Measurements from ENCODE around the gene LRRFIP1. TPM values are rescaled to one million over a fixed set of nuclear protein-coding genes. Genes with fewer than 3 reads are reported as not detected.

The LRRFIP1 gene
- total RNA-seq, 1 donor from 2014 or later, result 84.8 TPM

- ATAC-seq (no peak), DNase-seq (ENCODE audit: low spot score) (no peak)
- intact Hi-C loops (cut with DNase I), result no loop called here
Observed at GRCh38 chr2:237708491-237708890, 81.1 kb downstream of the LRRFIP1 start.

GRCh38 chr2:237708961-237709360 is 81.6 kb downstream of the LRRFIP1 start:
- DNase-seq (ENCODE audit: low spot score), result no peak
- ATAC-seq, result no peak

GRCh38 chr2:237711458-237712150 is 84.2 kb downstream of the LRRFIP1 start:
- DNase-seq (ENCODE audit: low spot score), result no peak
- no peak for ATAC-seq
- intact Hi-C loops (cut with DNase I), result no loop called here

More at GRCh38 chr2:237708961-237709360, 81.6 kb downstream of the LRRFIP1 start:
- intact Hi-C loops (cut with DNase I), result no loop called here

GRCh38 chr2:237712477-237713377 is 85.3 kb downstream of the LRRFIP1 start:
- ATAC-seq, result no peak
- intact Hi-C loops (cut with DNase I), result no loop called here
- DNase-seq (ENCODE audit: low spot score), result no peak

- DNase-seq (ENCODE audit: low spot score) (no peak), ATAC-seq (peak; percentile 86)
- intact Hi-C loops (cut with DNase I), result no loop called here
Observed at GRCh38 chr2:237714690-237715458, 87.5 kb downstream of the LRRFIP1 start.

- intact Hi-C loops (cut with DNase I), result no loop called here
- DNase-seq (ENCODE audit: low spot score) (no peak), ATAC-seq (peak; percentile 48)
Observed at GRCh38 chr2:237715459-237715947, 88.1 kb downstream of the LRRFIP1 start.

GRCh38 chr2:237716011-237716410 is 88.6 kb downstream of the LRRFIP1 start:
- DNase-seq (ENCODE audit: low spot score) (no peak), ATAC-seq (no peak)
- intact Hi-C loops (cut with DNase I), result no loop called here

- intact Hi-C loops (cut with DNase I), result no loop called here
- DNase-seq (ENCODE audit: low spot score) (no peak), ATAC-seq (no peak)
Observed at GRCh38 chr2:237717366-237718276, 90.2 kb downstream of the LRRFIP1 start.

GRCh38 chr2:237718277-237718634 is 90.9 kb downstream of the LRRFIP1 start:
- intact Hi-C loops (cut with DNase I), result no loop called here
- DNase-seq (ENCODE audit: low spot score) (no peak), ATAC-seq (no peak)

GRCh38 chr2:237720444-237720843 is 93.1 kb downstream of the LRRFIP1 start:
- no peak for DNase-seq (ENCODE audit: low spot score)
- no peak for ATAC-seq
- intact Hi-C loops (cut with DNase I), result no loop called here

GRCh38 chr2:237720957-237721356 is 93.6 kb downstream of the LRRFIP1 start:
- no peak for DNase-seq (ENCODE audit: low spot score)
- no peak for ATAC-seq
- intact Hi-C loops (cut with DNase I), result no loop called here

- intact Hi-C loops (cut with DNase I), result no loop called here
- ATAC-seq (no peak), DNase-seq (ENCODE audit: low spot score) (no peak)
Observed at GRCh38 chr2:237721458-237721857, 94.1 kb downstream of the LRRFIP1 start.

GRCh38 chr2:237722616-237723015 is 95.2 kb downstream of the LRRFIP1 start:
- ATAC-seq (no peak), DNase-seq (ENCODE audit: low spot score) (no peak)
- intact Hi-C loops (cut with DNase I), result no loop called here

GRCh38 chr2:237723023-237723422 is 95.6 kb downstream of the LRRFIP1 start:
- intact Hi-C loops (cut with DNase I), result no loop called here
- DNase-seq (ENCODE audit: low spot score) (no peak), ATAC-seq (no peak)

GRCh38 chr2:237723602-237724001 is 96.2 kb downstream of the LRRFIP1 start:
- ATAC-seq (peak; percentile 46), DNase-seq (ENCODE audit: low spot score) (no peak)
- intact Hi-C loops (cut with DNase I), result no loop called here

GRCh38 chr2:237724811-237725478 is 97.6 kb downstream of the LRRFIP1 start:
- no peak for DNase-seq (ENCODE audit: low spot score)
- ATAC-seq, result no peak
- intact Hi-C loops (cut with DNase I), result no loop called here

GRCh38 chr2:237725661-237726060 is 98.3 kb downstream of the LRRFIP1 start:
- DNase-seq (ENCODE audit: low spot score), result no peak
- ATAC-seq, result peak; percentile 66
- intact Hi-C loops (cut with DNase I), result no loop called here

- ATAC-seq (peak; percentile 41), DNase-seq (ENCODE audit: low spot score) (no peak)
- intact Hi-C loops (cut with DNase I), result no loop called here
Observed at GRCh38 chr2:237726401-237726830, 99.0 kb downstream of the LRRFIP1 start.

Measured in sciatic nerve (tissue), 2 donors.